GM12864 (cell line): ENCODE results near the gene MORN2.

Source experiments
- DNase-seq: peaks from one replicate; pipeline ENCODE4 v3.0.0-alpha.2; 2011; ENCODE audit warnings: low read depth
- H3K4me3 ChIP-seq: 2 replicates; pipeline ENCODE4 v1.5.1; 2011; ENCODE audit warnings: mild to moderate bottlenecking, low read depth, low read length, control low read depth
- CTCF ChIP-seq: IDR thresholded peaks from 2 replicates; pipeline ENCODE4 v1.5.1; 2011; ENCODE audit warnings: low read depth, mild to moderate bottlenecking, moderate library complexity, low read length, control low read depth, inconsistent platforms; ENCODE audit errors: missing control alignments

The MORN2 gene

GRCh38 chr2:38930600-38930999, 54.8 kb downstream of the MORN2 start:
- no peak overlapping the region for H3K4me3 ChIP-seq
- TF ChIP-seq CTCF: no peak

More at GRCh38 chr2:38930600-38930999, 54.8 kb downstream of the MORN2 start:
- no peak for DNase-seq
